GM21619 (cell line): Measurements from ENCODE around the gene SCN3A.

Source experiments
- ATAC-seq: cut with Tn5 transposase; IDR thresholded peaks from one replicate; pipeline ENCODE4 v1.9.1; 2021; ENCODE audit not compliant: unreplicated experiment

The SCN3A gene

GRCh38 chr2:165203689-165204559, at the start of gene SCN3A:
Gene SCN3A (minus strand): TSS chr2:165204050. CDS start chr2:165176394, 27,656 bp downstream.
- peak; percentile 78 for ATAC-seq

DNA sequence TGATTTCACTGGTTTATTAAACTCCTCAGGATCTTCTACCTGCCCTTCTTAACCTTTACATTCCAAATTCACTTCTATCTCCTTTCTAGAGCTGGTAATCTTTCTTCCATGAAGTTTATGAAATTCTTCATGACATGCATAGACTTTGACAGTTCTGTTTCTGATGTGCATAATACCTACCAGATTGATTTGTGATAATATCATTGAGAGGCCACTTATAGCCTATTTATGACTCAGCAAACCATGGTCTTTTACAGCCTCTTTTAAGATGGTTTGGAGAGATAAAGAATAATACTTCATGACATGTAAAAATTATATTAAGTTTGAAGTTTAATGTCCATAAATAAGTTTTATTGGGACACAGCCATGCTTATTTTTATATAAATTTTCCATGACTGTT, 49.3 kb upstream of the SCN3A start:
- no peak for ATAC-seq

DNA sequence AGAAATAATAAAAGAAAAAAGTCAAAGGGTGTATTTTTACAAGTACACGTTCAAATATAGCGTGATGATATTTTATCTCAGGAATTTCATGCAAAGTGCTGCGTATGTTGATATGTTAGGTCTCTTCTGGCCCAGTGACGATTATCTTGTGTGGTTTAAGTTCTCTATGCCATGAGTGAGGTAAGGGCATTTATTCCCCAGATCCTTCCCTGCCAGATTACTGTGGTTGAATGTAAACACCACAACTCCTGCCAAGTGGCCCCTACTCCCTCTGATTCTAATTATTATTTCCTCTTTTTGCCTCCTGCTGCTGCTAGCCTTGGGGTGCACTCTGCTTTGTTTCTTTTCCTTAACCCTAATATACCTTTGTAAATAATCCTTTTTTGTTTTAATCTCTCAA, 47.5 kb upstream of the SCN3A start:
- no peak for ATAC-seq

DNA sequence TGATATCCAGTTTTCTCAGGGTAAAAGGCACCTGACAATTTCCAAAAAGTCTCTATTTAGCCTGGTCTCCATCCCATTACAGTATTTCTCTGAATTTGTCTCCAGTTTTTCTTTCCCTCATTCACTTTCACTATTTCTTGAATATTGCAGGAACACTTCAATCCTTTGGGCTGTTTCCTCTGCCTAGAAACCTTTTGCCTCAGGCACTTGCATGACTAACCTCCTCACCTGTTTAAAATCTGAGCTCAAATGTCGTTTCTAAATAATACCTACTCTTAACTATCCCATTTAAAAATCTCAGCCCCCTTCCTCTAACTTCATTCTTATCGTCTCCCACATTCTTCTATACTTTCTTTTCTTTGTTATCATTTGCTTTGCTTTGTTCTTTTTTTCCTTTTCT, 44.4 kb upstream of the SCN3A start:
- no peak for ATAC-seq

DNA sequence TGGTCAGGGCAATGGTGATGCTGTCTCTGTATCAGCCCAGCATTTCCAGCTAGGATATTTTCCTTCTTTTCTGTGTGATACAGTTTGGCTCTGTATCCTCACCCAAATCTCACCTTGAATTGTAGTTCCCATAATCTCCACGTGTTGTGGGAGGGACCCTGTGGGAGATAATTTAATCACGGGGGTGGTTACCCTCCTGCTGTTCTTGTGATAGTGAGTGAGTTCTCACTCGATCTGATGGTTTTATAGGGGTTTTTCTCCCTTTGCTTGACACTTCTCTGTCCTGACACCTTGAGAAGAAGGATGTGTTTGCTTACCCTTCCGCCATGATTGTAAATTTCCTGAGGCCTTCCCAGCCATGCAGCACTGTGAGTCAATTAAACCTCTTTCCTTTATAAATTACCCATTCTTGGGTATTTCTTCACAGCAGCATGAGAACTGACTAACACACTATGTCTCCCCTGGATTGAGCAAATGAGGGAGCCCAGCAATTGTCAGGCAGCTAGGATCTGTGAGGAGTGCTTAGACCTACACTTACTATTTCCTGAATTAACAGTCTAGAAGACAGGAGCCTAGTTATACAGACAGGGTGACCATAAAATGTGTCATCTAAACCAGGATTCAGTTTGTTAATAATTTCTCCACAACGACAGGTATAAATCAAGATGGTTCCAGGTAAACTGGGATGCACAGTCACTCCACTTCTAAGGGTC, 41.4 kb upstream of the SCN3A start:
- ATAC-seq, result no peak

- no peak for ATAC-seq
These were observed 37.1 kb upstream of the SCN3A start for GRCh38 chr2:165240916-165241315.

- no peak for ATAC-seq
These were observed 36.1 kb upstream of the SCN3A start for GRCh38 chr2:165239856-165240515.

DNA sequence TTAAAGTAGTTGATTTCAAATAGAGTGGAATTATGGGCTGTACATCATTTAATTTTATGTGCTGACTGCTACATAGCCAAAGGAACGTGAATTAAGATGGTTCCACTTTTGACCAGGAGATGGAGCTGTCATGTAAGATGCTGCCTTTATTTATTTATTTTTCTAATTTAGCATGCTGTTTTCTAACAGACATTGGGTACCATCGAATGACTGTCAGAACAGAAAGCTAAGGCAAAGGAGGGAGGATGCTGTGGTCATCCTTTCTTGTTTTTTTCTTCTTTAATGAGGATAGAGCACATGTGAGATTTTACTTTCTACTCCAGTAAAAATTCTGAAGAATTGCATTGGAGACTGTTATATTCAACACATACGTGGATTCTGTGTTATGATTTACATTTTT, 35.4 kb upstream of the SCN3A start, which contains the start of gene SCN2A:
SCN2A (plus strand) TSS at position 185 of the 400 bp plus-strand sequence. CDS start 56,410 bp downstream, outside the sequence.
- ATAC-seq, result peak; percentile 67

GRCh38 chr2:165238295-165238694, 34.4 kb upstream of the SCN3A start:
- no peak for ATAC-seq

DNA sequence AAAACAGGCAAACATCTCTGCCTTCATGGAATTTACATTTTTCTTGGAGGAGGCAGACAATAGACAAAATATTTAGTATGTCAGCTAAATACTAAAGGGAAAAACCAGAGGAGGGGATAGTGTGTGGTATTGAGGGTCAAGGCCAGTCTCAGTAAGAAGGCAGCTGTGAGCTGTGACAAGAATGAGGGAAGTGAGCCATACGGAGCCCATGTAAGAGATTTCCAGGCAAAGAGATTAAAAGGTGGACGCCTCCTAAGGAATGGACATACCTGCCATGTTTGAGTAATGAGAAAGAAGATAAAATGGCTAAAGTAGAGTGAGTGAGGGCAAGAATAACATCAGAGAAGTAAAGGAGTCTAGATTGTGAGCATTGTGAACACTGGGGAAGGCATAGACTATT, 33.2 kb upstream of the SCN3A start:
- no peak for ATAC-seq

DNA sequence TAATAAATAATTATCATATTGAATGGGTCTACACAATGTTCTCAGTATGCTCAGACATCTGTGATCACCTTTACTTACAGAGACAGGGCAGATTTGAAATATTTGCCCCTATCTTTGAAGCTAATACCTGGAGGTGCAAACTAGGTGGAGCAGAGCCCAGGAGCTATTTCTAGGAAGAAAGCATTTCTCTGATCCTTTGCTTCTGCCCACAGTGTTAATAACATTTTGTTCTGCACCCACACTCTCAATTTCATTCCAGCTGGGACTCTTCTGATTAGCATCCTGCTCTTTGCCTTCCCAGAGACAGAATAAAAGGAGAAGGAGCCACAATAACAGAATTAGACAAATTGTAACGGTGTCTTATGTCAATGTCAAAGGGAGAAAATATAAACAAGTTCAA, 23.7 kb upstream of the SCN3A start:
- ATAC-seq, result no peak

DNA sequence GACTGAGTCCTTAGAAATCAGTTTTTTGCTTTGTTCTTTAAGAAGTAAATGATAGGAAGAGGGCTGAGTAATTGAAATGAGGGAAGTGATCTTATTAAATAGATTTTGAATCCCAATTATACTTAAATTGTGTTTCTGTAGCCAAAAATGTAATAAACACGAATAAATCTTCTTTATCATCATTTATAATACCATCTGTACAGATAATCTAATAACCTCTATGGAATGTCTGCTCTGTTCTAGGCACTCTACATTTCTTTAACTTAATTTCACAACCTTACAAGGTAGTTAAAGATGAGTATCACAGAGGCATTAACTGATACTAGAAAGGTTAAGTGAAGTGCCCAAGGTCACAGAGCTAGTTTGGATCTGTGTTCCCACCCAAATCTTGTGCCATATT, 21.1 kb upstream of the SCN3A start:
- ATAC-seq, result no peak

- ATAC-seq, result no peak
These were observed 15.6 kb upstream of the SCN3A start for GRCh38 chr2:165219481-165219880.

GRCh38 chr2:165214093-165214492, 10.2 kb upstream of the SCN3A start:
- no peak for ATAC-seq

DNA sequence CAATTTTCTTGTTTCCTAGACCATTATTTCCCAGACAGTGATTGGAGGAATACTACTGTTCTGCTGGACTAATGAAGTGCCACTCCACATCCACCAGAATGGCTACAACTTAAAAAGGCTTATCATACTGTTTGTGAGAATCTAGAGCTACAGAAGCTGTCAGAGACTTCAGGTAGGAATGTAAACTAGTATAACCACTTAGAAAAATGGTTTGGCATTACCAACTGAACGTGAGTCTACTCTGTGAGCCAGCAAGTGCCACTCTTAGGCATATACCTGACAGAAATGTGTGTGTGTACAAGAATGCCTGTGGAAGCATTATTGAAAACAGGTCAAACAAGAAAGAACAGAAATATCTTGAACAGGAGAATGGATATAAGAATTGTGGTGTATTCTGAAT, 4.2 kb upstream of the SCN3A start:
- ATAC-seq, result no peak

GRCh38 chr2:165205865-165206264, 2.0 kb upstream of the SCN3A start:
- ATAC-seq, result no peak

DNA sequence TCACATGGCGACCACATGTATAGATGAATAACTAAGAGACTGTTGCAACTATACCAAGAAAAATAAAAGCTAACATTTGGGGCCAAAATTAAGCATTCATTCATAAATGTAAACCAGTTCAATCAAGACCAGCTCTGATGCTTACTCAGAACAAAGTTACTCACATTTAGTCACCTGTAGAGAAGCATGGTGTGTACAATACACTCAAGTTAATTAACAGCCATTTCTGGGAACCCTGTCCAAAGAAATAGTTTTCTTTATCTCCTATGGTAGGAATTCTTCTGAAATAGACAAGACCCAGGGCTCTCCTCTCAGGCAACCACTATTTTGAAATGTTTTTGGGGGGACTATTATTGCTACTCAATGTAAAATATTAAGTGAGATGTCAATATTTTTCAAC, 1.6 kb downstream of the SCN3A start:
- ATAC-seq, result no peak

- ATAC-seq, result no peak
These were observed 5.7 kb downstream of the SCN3A start for GRCh38 chr2:165198181-165198580.

DNA sequence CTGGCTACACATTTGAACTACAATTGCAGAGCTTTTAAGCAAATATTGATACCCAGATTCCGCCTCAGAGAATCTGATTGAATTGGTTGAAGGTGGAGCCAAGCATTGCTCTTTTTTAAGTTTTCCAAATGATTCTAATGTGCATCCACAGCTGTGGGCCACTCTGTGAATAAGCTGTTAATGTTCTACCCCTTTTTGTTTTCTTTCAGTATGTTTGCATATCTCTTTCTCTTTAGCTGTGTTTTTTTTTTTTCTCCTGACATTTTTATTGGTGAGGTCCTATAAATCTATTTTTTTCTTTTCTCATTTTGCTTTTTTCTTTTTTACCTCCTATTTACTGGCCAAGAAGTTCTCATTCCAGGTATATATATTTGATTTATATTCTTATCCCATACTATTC, 6.5 kb downstream of the SCN3A start:
- ATAC-seq, result no peak

DNA sequence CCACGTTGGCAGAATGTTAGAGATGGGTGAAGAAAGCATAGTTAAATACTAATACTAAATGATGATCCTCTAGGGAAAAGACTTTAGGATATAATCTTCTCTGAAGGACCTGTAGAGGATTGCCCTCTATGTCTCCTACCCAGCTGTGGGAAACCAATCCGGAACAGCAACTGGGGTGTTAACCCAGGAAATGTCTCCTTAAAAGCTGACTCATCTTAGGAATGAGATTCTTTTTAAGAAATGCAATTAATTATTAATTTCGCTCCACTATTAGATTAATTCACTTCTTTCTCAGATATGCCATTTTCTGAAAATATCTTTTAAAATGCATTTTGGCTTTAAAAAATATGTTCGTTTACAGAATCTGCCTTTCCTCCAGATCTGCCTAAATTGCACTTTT, 7.4 kb downstream of the SCN3A start:
- no peak for ATAC-seq

DNA sequence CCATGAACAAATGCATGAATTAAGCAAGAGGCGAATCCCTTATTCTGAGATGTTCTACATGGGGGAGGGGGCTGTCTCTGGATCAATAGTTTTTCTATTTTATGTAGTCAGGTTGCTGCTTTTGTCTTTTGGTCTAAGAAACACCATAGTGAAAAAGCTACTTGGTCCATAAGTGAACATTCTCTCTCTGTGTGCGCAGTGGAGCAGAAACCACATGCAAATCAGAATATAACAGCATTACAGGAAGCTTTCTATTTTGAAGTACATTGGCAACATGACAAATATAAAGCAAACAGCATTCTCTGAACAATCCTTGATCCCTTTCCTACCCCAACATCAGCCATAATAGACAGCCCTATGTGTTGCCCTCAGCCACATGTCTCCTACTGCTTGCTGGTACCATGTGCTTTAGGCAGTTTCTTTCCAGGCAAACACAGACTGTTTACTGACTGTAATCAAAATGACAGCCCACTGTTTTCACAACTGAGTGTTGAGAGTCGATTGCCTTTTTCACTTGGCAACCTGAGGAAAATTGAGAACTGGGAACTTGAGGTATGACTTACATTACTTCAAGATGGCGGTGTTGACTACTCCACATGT, 10.6 kb downstream of the SCN3A start:
- peak; percentile 94 for ATAC-seq
